SU-DHL-6 (cell line): ENCODE results near the gene RFX1.

Source experiments
- H2AFZ ChIP-seq: fragments of 200-600 bp; sonication (generic); 2 replicates; pipeline ENCODE4 v1.6.1; 2014; ENCODE audit warnings: low read depth, mild to moderate bottlenecking, moderate library complexity, mixed read lengths, antibody characterized with exemption, low read length; ENCODE audit not compliant: severe bottlenecking
- H3F3A ChIP-seq: fragments of 200-600 bp; shearing (Covaris generic); 2 replicates; pipeline ENCODE4 v1.6.0; 2016; ENCODE audit warnings: antibody characterized with exemption, mild to moderate bottlenecking; ENCODE audit not compliant: insufficient read depth
- H3K27ac ChIP-seq: fragments of 200-600 bp; sonication (generic); 2 replicates; pipeline ENCODE4 v1.5.1; 2016; ENCODE audit warnings: low read depth, mild to moderate bottlenecking, low read length, moderate library complexity, mixed read lengths
- H3K27me3 ChIP-seq: fragments of 200-600 bp; sonication (generic), shearing (Covaris generic); 2 replicates; pipeline ENCODE4 v1.6.0; 2014; ENCODE audit warnings: mild to moderate bottlenecking, low read length
- H3K36me3 ChIP-seq: fragments of 200-600 bp; sonication (generic); 2 replicates; pipeline ENCODE4 v1.6.1; 2014; ENCODE audit warnings: mild to moderate bottlenecking, low read length, mixed read lengths
- H3K4me2 ChIP-seq: fragments of 300-600, 200-600 bp; shearing (Covaris generic), sonication (generic); 2 replicates; pipeline ENCODE4 v1.6.0; 2014; ENCODE audit warnings: low read length, low read depth, mild to moderate bottlenecking; ENCODE audit not compliant: poor library complexity, severe bottlenecking
- H3K4me3 ChIP-seq: fragments of 200-600 bp; sonication (generic); 2 replicates; pipeline ENCODE4 v1.5.1; 2014; ENCODE audit warnings: antibody characterized with exemption, low read length, mild to moderate bottlenecking, mixed read lengths; ENCODE audit not compliant: insufficient read depth, poor library complexity, severe bottlenecking
- H3K79me2 ChIP-seq: fragments of 200-600 bp; sonication (generic); 2 replicates; pipeline ENCODE4 v1.6.1; 2014; ENCODE audit warnings: mild to moderate bottlenecking, low read length, moderate library complexity; ENCODE audit not compliant: insufficient read depth
- H3K9ac ChIP-seq: fragments of 200-600 bp; sonication (generic); 2 replicates; pipeline ENCODE4 v1.7.0; 2014; ENCODE audit warnings: mild to moderate bottlenecking, low read length
- H3K9me2 ChIP-seq: fragments of 200-600 bp; sonication (generic); replicated peaks from 2 replicates; pipeline ENCODE4 v1.6.1; 2014; ENCODE audit warnings: low read length; ENCODE audit not compliant: insufficient read depth
- H3K9me3 ChIP-seq: fragments of 200-600 bp; sonication (generic); 2 replicates; pipeline ENCODE4 v1.6.1; 2014; ENCODE audit warnings: low read length, mixed read lengths; ENCODE audit not compliant: insufficient read depth
- H4K20me1 ChIP-seq: fragments of 200-600 bp; sonication (generic); 2 replicates; pipeline ENCODE4 v1.6.1; 2014; ENCODE audit warnings: low read depth, mild to moderate bottlenecking, antibody characterized with exemption, low read length, moderate library complexity, mixed read lengths
- EZH2phosphoT487 ChIP-seq: fragments of 200-600 bp; sonication (generic), shearing (Covaris generic); conservative IDR thresholded peaks from 2 replicates; pipeline ENCODE4 v1.6.1; 2018; ENCODE audit warnings: mild to moderate bottlenecking, antibody characterized with exemption, low read length, moderate library complexity, mixed read lengths
- TF ChIP-seq, protein P1 (sequence below): fragments of 200-600 bp; sonication (generic); IDR thresholded peaks from one replicate; pipeline ENCODE4 v1.5.1; 2017; ENCODE audit warnings: antibody characterized with exemption, mild to moderate bottlenecking, low read length, moderate library complexity; ENCODE audit not compliant: insufficient read depth, poor library complexity, severe bottlenecking

The RFX1 gene

DNA sequence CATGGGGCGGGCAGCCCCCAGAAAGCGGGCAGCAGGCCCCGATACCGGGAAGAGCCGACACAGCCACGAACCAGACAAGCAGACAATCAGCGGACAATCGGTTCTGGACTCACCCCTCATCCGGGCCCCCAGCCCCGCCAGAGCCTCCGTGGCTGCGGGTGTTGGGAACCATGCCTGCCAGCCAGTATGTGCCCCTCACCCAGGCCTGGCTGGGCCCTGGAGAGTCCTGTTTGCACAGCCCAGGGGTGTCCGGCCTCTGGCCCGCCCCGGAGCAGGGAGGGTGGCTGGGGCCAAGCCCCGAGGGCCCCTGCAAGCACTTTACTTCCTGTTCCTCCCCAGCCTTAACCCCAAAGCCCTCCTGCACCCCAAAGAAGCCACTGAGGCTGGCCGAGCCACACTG, 75.7 kb downstream of the RFX1 start:
- Histone ChIP-seq H3K36me3 (no peaks in the 10 kb centered on the region), H3F3A (no peaks in the 10 kb centered on the region), H3K27me3 (no peaks in the 10 kb centered on the region), H3K9me3 (no peaks in the 10 kb centered on the region), H3K4me2 (no peak overlapping the region), H3K27ac (no peak overlapping the region), H3K79me2 (no peaks in the 10 kb centered on the region), H2AFZ (no peak overlapping the region), H3K9me2 (no peaks in the 10 kb centered on the region), H3K9ac (no peak overlapping the region), H4K20me1 (no peaks in the 10 kb centered on the region), H3K4me3 (no peak overlapping the region)
- TF ChIP-seq, protein P1, sequence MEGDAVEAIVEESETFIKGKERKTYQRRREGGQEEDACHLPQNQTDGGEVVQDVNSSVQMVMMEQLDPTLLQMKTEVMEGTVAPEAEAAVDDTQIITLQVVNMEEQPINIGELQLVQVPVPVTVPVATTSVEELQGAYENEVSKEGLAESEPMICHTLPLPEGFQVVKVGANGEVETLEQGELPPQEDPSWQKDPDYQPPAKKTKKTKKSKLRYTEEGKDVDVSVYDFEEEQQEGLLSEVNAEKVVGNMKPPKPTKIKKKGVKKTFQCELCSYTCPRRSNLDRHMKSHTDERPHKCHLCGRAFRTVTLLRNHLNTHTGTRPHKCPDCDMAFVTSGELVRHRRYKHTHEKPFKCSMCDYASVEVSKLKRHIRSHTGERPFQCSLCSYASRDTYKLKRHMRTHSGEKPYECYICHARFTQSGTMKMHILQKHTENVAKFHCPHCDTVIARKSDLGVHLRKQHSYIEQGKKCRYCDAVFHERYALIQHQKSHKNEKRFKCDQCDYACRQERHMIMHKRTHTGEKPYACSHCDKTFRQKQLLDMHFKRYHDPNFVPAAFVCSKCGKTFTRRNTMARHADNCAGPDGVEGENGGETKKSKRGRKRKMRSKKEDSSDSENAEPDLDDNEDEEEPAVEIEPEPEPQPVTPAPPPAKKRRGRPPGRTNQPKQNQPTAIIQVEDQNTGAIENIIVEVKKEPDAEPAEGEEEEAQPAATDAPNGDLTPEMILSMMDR, result no peak
- TF ChIP-seq EZH2phosphoT487, result no peak

DNA sequence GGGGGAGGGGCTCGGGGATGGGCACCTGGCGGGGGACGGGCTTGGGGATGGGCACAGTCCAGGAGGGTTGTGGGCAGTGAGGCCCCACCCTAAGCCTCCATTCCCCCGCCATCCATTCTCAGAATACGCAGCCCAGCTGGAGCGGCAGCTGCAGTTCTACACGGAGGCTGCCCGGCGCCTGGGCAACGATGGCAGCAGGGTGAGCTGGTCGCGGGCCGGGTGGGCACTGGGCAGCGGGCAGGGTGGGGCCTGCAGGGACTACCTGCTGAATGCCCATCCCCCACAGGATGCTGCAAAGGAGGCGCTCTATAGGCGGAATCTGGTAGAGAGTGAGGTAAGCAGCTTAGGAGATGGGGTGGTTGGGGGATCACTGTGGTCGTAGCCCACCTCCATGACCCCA, 76.2 kb downstream of the RFX1 start:
- H3K9ac ChIP-seq, result no peak overlapping the region

DNA sequence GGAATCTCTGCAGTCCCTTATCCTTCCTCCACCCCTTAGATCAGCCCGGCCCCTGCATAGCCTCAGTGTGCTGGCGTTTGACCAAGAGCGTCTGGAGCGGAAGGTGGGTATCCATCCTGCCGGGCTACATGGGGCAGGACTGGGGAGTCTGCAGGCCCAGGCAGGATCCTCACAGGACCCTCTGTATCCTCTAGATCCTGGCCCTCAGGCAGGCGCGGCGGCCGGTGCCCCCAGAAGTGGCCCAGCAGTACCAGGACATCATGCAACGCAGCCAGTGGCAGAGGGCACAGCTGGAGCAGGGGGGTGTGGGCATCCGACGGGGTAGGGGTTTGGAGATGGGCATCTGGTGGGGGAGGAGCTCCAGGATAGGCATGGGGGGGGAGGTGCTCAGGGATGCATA, 76.8 kb downstream of the RFX1 start:
- Histone ChIP-seq H3K4me3 (no peak overlapping the region), H3K79me2 (no peaks in the 10 kb centered on the region), H4K20me1 (no peaks in the 10 kb centered on the region), H3K27me3 (no peaks in the 10 kb centered on the region), H3F3A (no peaks in the 10 kb centered on the region), H3K9ac (no peak overlapping the region), H3K27ac (no peak overlapping the region), H3K4me2 (no peak overlapping the region), H2AFZ (no peak overlapping the region), H3K9me3 (no peaks in the 10 kb centered on the region), H3K9me2 (no peaks in the 10 kb centered on the region), H3K36me3 (no peaks in the 10 kb centered on the region)
- TF ChIP-seq EZH2phosphoT487, result no peak
- TF ChIP-seq, protein P1, result no peak

More for the DNA sequence above, 76.2 kb downstream of the RFX1 start:
- no peaks in the 10 kb centered on the region for H3K79me2 ChIP-seq
- no peaks in the 10 kb centered on the region for H3K9me2 ChIP-seq
- no peaks in the 10 kb centered on the region for H3F3A ChIP-seq
- TF ChIP-seq, protein P1, result no peak
- TF ChIP-seq EZH2phosphoT487, result no peak
- no peaks in the 10 kb centered on the region for H3K9me3 ChIP-seq
- H2AFZ ChIP-seq, result no peak overlapping the region
- H3K4me3 ChIP-seq, result no peak overlapping the region
- no peak overlapping the region for H3K27ac ChIP-seq
- H3K27me3 ChIP-seq, result no peaks in the 10 kb centered on the region
- H3K4me2 ChIP-seq, result no peak overlapping the region
- H4K20me1 ChIP-seq, result no peaks in the 10 kb centered on the region
- no peaks in the 10 kb centered on the region for H3K36me3 ChIP-seq
